HG02763 (cell line): ENCODE measurements around the gene PHOSPHO1.
"Not testable (repeated sequence)": the region's sequence is repeated elsewhere in the genome, so short reads cannot be mapped to it uniquely, and the experiment has no call there.

Experiments
- ATAC-seq: cut with Tn5 transposase; IDR thresholded peaks from one replicate; pipeline ENCODE4 v1.9.1; 2021; ENCODE audit warnings: mild to moderate bottlenecking, moderate library complexity; ENCODE audit not compliant: unreplicated experiment

The PHOSPHO1 gene

GRCh38 chr17:49194297-49194607 is 36.3 kb downstream of the PHOSPHO1 start:
- no peak for ATAC-seq

DNA sequence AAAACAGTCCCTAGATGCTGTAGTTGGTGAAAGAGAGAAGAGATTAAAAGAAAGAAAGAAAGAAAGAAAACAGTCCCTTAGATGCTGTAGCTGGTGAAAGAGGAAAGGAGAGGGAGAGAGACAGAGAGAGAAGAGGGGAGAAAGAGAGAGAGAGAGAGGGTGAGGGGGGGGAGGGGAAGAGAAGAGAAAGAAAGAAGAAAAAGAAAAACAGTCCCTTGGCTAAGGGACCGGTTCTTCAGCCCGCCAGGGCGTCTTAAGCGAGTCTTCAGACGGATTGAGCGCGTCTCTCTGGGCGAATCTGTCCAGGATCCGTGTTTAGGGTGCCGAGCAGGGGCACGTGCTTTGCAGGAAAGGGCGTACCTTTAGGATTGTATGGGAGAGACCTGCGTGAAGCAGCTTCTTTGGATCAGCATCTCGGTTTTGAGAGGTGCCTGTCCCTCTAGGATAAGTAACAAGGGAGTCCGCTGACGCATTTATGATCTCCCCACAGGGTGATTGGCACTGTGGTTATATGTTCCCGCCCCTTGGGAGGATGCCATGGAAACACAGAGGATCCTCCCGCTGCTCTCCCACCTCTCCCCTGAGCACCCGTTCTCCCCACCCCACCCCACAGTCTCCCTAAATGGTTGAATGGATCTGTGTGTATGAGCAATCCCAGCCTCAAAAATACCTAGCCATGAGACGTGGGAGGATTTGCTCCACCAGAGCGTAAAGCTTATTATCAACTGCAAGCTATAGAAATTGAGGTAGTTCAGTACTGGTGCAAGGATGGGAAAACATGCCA is 36.9 kb downstream of the PHOSPHO1 start:
- ATAC-seq, result no peak

GRCh38 chr17:49191917-49192741 is 38.5 kb downstream of the PHOSPHO1 start:
- ATAC-seq, result peak; percentile 42

GRCh38 chr17:49191409-49191916 is 39.1 kb downstream of the PHOSPHO1 start:
- peak; percentile 2 for ATAC-seq

DNA sequence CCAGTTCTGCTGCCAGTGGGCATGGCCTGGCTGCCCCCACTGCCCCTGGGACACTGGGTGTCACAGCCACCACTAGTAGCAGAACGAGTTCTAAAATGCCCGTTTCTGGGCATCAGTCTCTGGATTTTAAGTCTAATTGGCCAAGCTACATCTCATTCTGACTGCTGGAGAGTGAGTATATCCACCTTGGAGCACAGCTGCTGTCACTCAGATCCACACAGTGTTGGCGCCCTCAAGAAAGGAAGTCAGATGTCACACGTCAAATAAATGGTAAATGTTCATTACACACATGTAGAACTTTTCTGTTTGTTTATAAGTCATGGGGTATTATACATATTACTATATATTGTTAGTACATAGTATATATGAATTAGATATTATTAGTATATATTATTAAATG is 39.7 kb downstream of the PHOSPHO1 start:
- ATAC-seq, result no peak

- ATAC-seq, result no peak
These were observed 43.3 kb downstream of the PHOSPHO1 start for GRCh38 chr17:49187301-49187700.

DNA sequence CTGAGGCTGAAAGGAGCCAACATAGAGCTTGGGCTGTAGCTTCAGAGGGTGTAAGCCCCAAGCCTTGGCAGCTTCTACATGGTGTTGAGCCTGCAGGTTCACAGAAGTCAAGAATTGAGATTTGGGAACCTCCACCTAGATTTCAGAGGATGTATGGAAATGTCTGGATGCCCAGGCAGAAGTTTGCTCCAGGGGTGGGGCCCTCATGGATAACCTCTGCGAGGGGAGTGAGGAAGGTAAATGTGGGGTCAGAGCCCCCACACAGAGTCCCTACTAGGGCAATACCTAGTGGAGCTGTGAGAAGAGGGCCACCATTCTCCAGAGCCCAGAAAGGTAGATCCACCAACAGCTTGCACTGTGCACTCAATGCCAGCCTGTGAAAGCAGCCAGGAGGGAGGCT is 45.2 kb downstream of the PHOSPHO1 start:
- not testable (repeated sequence) for ATAC-seq

DNA sequence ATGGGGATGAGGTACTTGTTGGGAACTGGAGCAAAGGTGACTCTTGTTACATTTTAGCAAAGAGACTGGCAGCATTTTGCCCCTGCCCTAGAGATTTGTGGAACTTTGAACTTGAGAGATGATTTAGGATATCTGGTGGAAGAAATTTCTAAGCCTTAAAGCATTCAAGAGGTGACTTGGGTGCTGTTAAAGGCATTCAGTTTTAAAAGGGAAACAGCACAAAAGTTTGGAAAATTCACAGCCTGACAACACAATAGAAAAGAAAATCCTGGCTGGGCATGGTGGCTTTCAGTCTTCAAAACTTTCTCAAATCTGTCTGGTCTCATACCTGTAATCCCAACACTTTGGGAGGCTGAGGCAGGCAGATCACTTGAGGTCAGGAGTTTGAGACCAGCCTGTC is 46.1 kb downstream of the PHOSPHO1 start:
- ATAC-seq, result not testable (repeated sequence)

DNA sequence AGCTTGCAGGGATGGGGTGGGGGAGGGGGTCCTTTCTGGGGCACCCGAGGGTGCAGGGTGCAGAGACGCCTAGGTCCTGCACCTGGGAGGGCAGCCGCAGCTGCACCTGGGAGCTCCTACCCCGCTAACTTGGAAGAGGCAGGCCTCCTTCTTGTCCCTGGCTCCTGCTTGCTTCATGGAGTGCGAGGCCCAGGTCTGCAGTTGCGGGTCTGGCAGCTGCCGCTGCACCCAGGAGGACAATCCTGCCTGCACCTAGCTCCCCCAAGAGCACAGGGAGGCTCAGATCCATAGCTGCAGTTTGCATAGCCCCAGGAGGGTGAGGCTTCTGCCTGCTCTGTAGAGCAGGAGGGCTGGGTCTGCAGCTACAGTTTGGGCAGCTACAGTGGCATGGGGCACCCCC is 46.8 kb downstream of the PHOSPHO1 start:
- no peak for ATAC-seq

- no peak for ATAC-seq
These were observed 47.2 kb downstream of the PHOSPHO1 start for GRCh38 chr17:49183341-49183740.

GRCh38 chr17:49180998-49181635 is 49.5 kb downstream of the PHOSPHO1 start:
- ATAC-seq, result no peak

DNA sequence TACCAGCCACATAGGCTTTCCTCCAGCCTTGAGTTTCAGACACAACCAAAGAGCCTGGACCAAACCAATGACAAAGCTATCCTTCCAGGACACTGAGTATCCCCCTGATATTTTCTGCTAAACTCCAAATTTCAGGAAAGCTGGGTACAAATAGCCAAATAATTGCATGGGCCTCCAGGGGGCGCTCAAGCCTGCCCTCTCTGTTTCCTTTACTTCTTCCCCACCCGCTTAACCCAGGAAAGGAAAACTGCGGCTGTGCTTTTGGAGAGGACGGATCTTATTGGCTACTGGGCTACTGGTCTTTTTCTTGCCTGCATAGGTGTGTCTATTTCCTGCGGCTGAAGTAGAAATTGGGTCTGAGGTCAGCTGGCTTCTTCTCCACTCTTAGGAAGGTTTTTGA is 50.3 kb downstream of the PHOSPHO1 start:
- no peak for ATAC-seq

- not testable (repeated sequence) for ATAC-seq
These were observed 54.6 kb downstream of the PHOSPHO1 start for GRCh38 chr17:49175978-49176377.
